HepG2 (cell line): ENCODE data around the gene AJUBA. TPM values are rescaled to one million over a fixed set of nuclear protein-coding genes. Genes with fewer than 3 reads are reported as not detected.

ENCODE experiments used
- CCAR2 ChIP-seq: fragments of 200-400 bp; formaldehyde crosslinking; optimal IDR thresholded peaks from 2 replicates; pipeline ENCODE3; 2018; ENCODE audit warnings: low read depth, mild to moderate bottlenecking, low read length, moderate library complexity
- E2F1 ChIP-seq: sonication (generic); formaldehyde crosslinking; IDR thresholded peaks from 2 replicates; pipeline ENCODE4 v1.5.0; 2020; ENCODE audit warnings: missing genetic modification reagents
- JUNB ChIP-seq: sonication (generic); formaldehyde crosslinking; IDR thresholded peaks from 2 replicates; pipeline ENCODE4 v1.8.0; 2022; ENCODE audit warnings: missing genetic modification reagents, mild to moderate bottlenecking, borderline replicate concordance
- NR2C2 ChIP-seq: sonication (generic); formaldehyde crosslinking; IDR thresholded peaks from 2 replicates; pipeline ENCODE4 v1.4.0; 2020; ENCODE audit warnings: missing genetic modification reagents, mild to moderate bottlenecking, moderate library complexity, borderline replicate concordance
- ZNF329 ChIP-seq: sonication (generic); formaldehyde crosslinking; IDR thresholded peaks from 2 replicates; pipeline ENCODE4 v1.9.0; 2021; ENCODE audit warnings: low read depth, mild to moderate bottlenecking, missing genetic modification reagents
- ZNF563 ChIP-seq: sonication (generic); formaldehyde crosslinking; IDR thresholded peaks from 2 replicates; pipeline ENCODE4 v1.8.0; 2022; ENCODE audit warnings: mild to moderate bottlenecking, moderate library complexity, missing genetic modification reagents
- ZNF749 ChIP-seq: sonication (generic); formaldehyde crosslinking; IDR thresholded peaks from 2 replicates; pipeline ENCODE4 v1.8.0; 2022; ENCODE audit warnings: mild to moderate bottlenecking, missing genetic modification reagents, moderate library complexity, borderline replicate concordance
- ZNF776 ChIP-seq: sonication (generic); formaldehyde crosslinking; IDR thresholded peaks from 2 replicates; pipeline ENCODE4 v1.4.0; 2020; ENCODE audit warnings: mild to moderate bottlenecking, missing genetic modification reagents
- polyA plus RNA-seq, 8 experiments: library from polyadenylated mRNA; depleted of rRNA in 3 of 8; stranded (reverse) in 7 of 8; unstranded in 1 of 8; fragments of >200 nt; fragmentation: Illumina TruSeq in 4 of 8; extraction: Trizol in 4 of 8; gene quantifications; 2 replicates each; pipeline versions ENCODE4 v1.2.1 to v1.2.3, GENCODE V29; 2011 to 2016; ENCODE audit warnings: low read depth in 4 of 8, missing spikeins in 1 of 8, mixed read lengths in 1 of 8; ENCODE audit not compliant: insufficient read depth in 1 of 8
- total RNA-seq, 5 experiments: library from RNA; depleted of rRNA; stranded (reverse); fragments of >200 nt; fragmentation: Illumina TruSeq; extraction: Trizol; gene quantifications; 2 replicates each; pipeline ENCODE4 v1.2.3, GENCODE V29; 2016; ENCODE audit warnings: low read depth in 1 of 5
- TF ChIP-seq, protein P1 (sequence below): sonication (generic); formaldehyde crosslinking; IDR thresholded peaks from 2 replicates; pipeline ENCODE4 v1.4.0; 2020; ENCODE audit warnings: mild to moderate bottlenecking, missing genetic modification reagents

The AJUBA gene
- total and polyA plus RNA-seq, 2 of the 13 experiments (the other 11 are each of a cell fraction or from before 2014, with no cell fraction given): 157 to 241 TPM

GRCh38 chr14:22928237-22929103, 53.9 kb downstream of the AJUBA start (continued):
- TF ChIP-seq NR2C2 (peak; percentile 6; the same call in 1 of the 2 replicates), ZNF749 (CRISPR knock-in tag) (0 out of 2 replicates have a peak, but pooled peaks have one; percentile 21), ZNF329 (CRISPR knock-in tag) (peak; percentile 45; the same call in 1 of the 2 replicates), E2F1 (no peak), CCAR2 (peak; percentile 66), JUNB (CRISPR knock-in tag) (no peak), ZNF563 (CRISPR knock-in tag) (0 out of 2 replicates have a peak, but pooled peaks have one; percentile 6), ZNF776 (CRISPR knock-in tag) (no peak)
- TF ChIP-seq, protein P1, sequence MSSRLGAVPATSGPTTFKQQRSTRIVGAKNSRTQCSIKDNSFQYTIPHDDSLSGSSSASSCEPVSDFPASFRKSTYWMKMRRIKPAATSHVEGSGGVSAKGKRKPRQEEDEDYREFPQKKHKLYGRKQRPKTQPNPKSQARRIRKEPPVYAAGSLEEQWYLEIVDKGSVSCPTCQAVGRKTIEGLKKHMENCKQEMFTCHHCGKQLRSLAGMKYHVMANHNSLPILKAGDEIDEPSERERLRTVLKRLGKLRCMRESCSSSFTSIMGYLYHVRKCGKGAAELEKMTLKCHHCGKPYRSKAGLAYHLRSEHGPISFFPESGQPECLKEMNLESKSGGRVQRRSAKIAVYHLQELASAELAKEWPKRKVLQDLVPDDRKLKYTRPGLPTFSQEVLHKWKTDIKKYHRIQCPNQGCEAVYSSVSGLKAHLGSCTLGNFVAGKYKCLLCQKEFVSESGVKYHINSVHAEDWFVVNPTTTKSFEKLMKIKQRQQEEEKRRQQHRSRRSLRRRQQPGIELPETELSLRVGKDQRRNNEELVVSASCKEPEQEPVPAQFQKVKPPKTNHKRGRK (CRISPR knock-in tag): peak; percentile 88
